Measurements from ENCODE around the gene ETV3.

Gene ETV3

GRCh38 chr1:157170677-157171515 is 32.7 kb upstream of the ETV3 start:
- H3K4me3 ChIP-seq (ENCODE audit: low read depth, low read length): no peak overlapping the region
- no peak for DNase-seq (ENCODE audit: low read depth)
- TF ChIP-seq, protein P1, sequence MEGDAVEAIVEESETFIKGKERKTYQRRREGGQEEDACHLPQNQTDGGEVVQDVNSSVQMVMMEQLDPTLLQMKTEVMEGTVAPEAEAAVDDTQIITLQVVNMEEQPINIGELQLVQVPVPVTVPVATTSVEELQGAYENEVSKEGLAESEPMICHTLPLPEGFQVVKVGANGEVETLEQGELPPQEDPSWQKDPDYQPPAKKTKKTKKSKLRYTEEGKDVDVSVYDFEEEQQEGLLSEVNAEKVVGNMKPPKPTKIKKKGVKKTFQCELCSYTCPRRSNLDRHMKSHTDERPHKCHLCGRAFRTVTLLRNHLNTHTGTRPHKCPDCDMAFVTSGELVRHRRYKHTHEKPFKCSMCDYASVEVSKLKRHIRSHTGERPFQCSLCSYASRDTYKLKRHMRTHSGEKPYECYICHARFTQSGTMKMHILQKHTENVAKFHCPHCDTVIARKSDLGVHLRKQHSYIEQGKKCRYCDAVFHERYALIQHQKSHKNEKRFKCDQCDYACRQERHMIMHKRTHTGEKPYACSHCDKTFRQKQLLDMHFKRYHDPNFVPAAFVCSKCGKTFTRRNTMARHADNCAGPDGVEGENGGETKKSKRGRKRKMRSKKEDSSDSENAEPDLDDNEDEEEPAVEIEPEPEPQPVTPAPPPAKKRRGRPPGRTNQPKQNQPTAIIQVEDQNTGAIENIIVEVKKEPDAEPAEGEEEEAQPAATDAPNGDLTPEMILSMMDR (IDR thresholded peaks at IDR 0.05; ENCODE audit: low read depth, low read length, missing control alignments): peak; percentile 64

GRCh38 chr1:157168015-157168414 is 29.8 kb upstream of the ETV3 start:
- DNase-seq (ENCODE audit: low read depth): no peak
- H3K4me3 ChIP-seq (ENCODE audit: low read depth, low read length): no peak overlapping the region
- TF ChIP-seq, protein P1 (IDR thresholded peaks at IDR 0.05; ENCODE audit: low read depth, low read length, missing control alignments): no peak

DNA sequence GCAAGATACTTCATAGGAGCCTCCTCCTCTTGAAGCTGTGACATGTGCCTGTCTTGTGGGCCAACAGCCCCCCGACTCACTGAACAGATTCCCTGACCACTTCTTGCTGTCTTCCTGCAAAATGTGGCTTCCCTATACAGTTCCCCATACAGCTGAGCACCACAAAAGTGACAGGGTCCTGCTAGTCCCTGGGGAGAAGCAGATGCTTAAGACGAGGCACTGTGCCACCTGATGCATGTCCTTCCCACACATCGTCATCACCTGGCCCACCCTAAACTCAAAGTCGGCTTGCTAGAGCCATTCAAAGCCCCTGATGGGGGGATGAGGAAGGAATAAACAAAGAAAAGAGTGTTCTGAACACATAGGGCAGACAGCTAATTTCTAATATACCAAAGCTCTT is 29.2 kb upstream of the ETV3 start:
- no peak overlapping the region for H3K4me3 ChIP-seq (ENCODE audit: low read depth, low read length)
- TF ChIP-seq, protein P1 (IDR thresholded peaks at IDR 0.05; ENCODE audit: low read depth, low read length, missing control alignments): no peak
- no peak for DNase-seq (ENCODE audit: low read depth)

GRCh38 chr1:157166590-157166989 is 28.4 kb upstream of the ETV3 start:
- H3K4me3 ChIP-seq (ENCODE audit: low read depth, low read length): no peak overlapping the region
- no peak for DNase-seq (ENCODE audit: low read depth)
- TF ChIP-seq, protein P1 (IDR thresholded peaks at IDR 0.05; ENCODE audit: low read depth, low read length, missing control alignments): peak; percentile 6

GRCh38 chr1:157163273-157164127 is 25.3 kb upstream of the ETV3 start:
- TF ChIP-seq, protein P1 (IDR thresholded peaks at IDR 0.05; ENCODE audit: low read depth, low read length, missing control alignments): peak; percentile 94
- H3K4me3 ChIP-seq (ENCODE audit: low read depth, low read length): no peak overlapping the region; the same call in 1 of the 2 replicates
- no peak for DNase-seq (ENCODE audit: low read depth)

GRCh38 chr1:157162345-157162744 is 24.1 kb upstream of the ETV3 start:
- TF ChIP-seq, protein P1 (IDR thresholded peaks at IDR 0.05; ENCODE audit: low read depth, low read length, missing control alignments): no peak

More at GRCh38 chr1:157162345-157162744, 24.1 kb upstream of the ETV3 start:
- DNase-seq (ENCODE audit: low read depth): no peak
- no peak overlapping the region for H3K4me3 ChIP-seq (ENCODE audit: low read depth, low read length)

Measured in GM12864 (cell line).